ENCODE data around the gene LRRC7.

DNA sequence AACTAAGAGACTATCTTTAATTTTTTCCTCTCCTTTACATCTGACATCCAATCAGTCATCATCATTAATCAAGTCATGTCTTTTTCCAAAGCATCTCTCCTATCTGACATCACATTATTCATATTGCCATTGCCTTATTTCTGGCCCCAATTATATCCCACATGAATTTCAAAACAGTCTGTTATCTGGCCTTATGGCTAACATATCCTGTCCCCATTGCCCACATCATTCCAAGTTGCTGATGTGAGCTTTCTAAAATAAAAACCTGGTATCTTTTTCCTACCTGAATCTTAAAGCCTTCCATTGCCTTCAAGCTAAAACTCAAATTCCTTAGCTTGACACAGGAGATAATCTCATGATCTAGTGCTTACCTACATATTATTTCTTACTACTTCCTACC, 353.8 kb downstream of the LRRC7 start:
- TF ChIP-seq, protein P1, sequence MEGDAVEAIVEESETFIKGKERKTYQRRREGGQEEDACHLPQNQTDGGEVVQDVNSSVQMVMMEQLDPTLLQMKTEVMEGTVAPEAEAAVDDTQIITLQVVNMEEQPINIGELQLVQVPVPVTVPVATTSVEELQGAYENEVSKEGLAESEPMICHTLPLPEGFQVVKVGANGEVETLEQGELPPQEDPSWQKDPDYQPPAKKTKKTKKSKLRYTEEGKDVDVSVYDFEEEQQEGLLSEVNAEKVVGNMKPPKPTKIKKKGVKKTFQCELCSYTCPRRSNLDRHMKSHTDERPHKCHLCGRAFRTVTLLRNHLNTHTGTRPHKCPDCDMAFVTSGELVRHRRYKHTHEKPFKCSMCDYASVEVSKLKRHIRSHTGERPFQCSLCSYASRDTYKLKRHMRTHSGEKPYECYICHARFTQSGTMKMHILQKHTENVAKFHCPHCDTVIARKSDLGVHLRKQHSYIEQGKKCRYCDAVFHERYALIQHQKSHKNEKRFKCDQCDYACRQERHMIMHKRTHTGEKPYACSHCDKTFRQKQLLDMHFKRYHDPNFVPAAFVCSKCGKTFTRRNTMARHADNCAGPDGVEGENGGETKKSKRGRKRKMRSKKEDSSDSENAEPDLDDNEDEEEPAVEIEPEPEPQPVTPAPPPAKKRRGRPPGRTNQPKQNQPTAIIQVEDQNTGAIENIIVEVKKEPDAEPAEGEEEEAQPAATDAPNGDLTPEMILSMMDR (IDR thresholded peaks at IDR 0.05; ENCODE audit: borderline replicate concordance, extremely low read depth, low read length, poor library complexity, severe bottlenecking) = no peak
- TF ChIP-seq EZH2 (IDR thresholded peaks at IDR 0.05; ENCODE audit: borderline replicate concordance, low read depth, low read length, severe bottlenecking) = no peak

Data from DND-41 (cell line).